Measurements from ENCODE around the gene GLYATL1B. TPM values are rescaled to one million over a fixed set of nuclear protein-coding genes. Genes with fewer than 3 reads are reported as not detected.
"Not testable (repeated sequence)": the region's sequence is repeated elsewhere in the genome, so short reads cannot be mapped to it uniquely, and the experiment has no call there.

The GLYATL1B gene
- total and polyA plus RNA-seq, 5 donors from 2014 or later = not detected

- H3K9me3 Mint-ChIP-seq; H3K4me1 ChIP-seq (ENCODE audit: control insufficient read depth, insufficient read depth, low read length, poor library complexity, severe bottlenecking); H3K27ac Mint-ChIP-seq; H3K36me3 ChIP-seq (ENCODE audit: control insufficient read depth, insufficient read depth, low read length); H3K9me3 ChIP-seq (ENCODE audit: control insufficient read depth in 2 of 2, low read length in 2 of 2); H3K27me3 ChIP-seq (ENCODE audit: control insufficient read depth, insufficient read depth, low read length); H3K36me3 Mint-ChIP-seq; H3K27ac ChIP-seq (ENCODE audit: insufficient read depth, low read length, poor library complexity, severe bottlenecking): not testable (repeated sequence)
- peaks cover 55% of the 10 kb centered on the region for H3K27me3 Mint-ChIP-seq
- peak overlapping the region; percentile 64 for H3K4me3 ChIP-seq (ENCODE audit: low read depth, low read length)
- peaks cover 0 to 11% (median 4%) of the 10 kb centered on the region in 4 donors for H3K4me1 Mint-ChIP-seq
- DNase-seq = peak; percentile 46 to 76 (median 56)
- peak overlapping the region in 3 of 4 donors; percentile 55 to 82 (median 69) for H3K4me3 Mint-ChIP-seq
- peak; percentile 77 to 78 for ATAC-seq (ENCODE audit: low read depth in 2 of 2)
Measured at GRCh38 chr11:59058120-59059033, 27.7 kb upstream of the GLYATL1B start.

- not testable (repeated sequence) for ATAC-seq (ENCODE audit: low read depth in 2 of 2); H3K27ac ChIP-seq (ENCODE audit: insufficient read depth, low read length, poor library complexity, severe bottlenecking); H3K36me3 Mint-ChIP-seq; H3K4me1 ChIP-seq (ENCODE audit: control insufficient read depth, insufficient read depth, low read length, poor library complexity, severe bottlenecking); H3K9me3 ChIP-seq (ENCODE audit: control insufficient read depth in 2 of 2, low read length in 2 of 2); H3K36me3 ChIP-seq (ENCODE audit: control insufficient read depth, insufficient read depth, low read length); H3K9me3 Mint-ChIP-seq; H3K4me3 ChIP-seq (ENCODE audit: low read depth, low read length); DNase-seq; H3K27me3 ChIP-seq (ENCODE audit: control insufficient read depth, insufficient read depth, low read length); H3K4me3 Mint-ChIP-seq
- Mint-ChIP-seq H3K27ac (peak overlapping the region in 1 of 3 donors; percentile 93), H3K27me3 (peaks cover 49% of the 10 kb centered on the region), H3K4me1 (peaks cover 0 to 11% (median 4%) of the 10 kb centered on the region in 4 donors)
Measured at GRCh38 chr11:59060096-59060495, 26.0 kb upstream of the GLYATL1B start.

GRCh38 chr11:59062602-59063529 is 23.2 kb upstream of the GLYATL1B start:
- Histone ChIP-seq H3K27me3 (ENCODE audit: control insufficient read depth, insufficient read depth, low read length) (no peaks in the 10 kb centered on the region), H3K4me1 (ENCODE audit: control insufficient read depth, insufficient read depth, low read length, poor library complexity, severe bottlenecking) (peaks cover 9% of the 10 kb centered on the region), H3K4me3 (ENCODE audit: low read depth, low read length) (no peak overlapping the region), H3K36me3 (ENCODE audit: control insufficient read depth, insufficient read depth, low read length) (no peaks in the 10 kb centered on the region), H3K27ac (ENCODE audit: insufficient read depth, low read length, poor library complexity, severe bottlenecking) (no peak overlapping the region), H3K9me3 (ENCODE audit: control insufficient read depth in 2 of 2, low read length in 2 of 2) (no peaks in the 10 kb centered on the region)
- peaks cover 0 to 9% (median 4%) of the 10 kb centered on the region in 4 donors for H3K4me1 Mint-ChIP-seq
- H3K36me3 Mint-ChIP-seq = no peaks in the 10 kb centered on the region
- H3K27ac Mint-ChIP-seq = no peak overlapping the region
- H3K9me3 Mint-ChIP-seq = no peaks in the 10 kb centered on the region
- H3K4me3 Mint-ChIP-seq = no peak overlapping the region
- peaks cover 28% of the 10 kb centered on the region for H3K27me3 Mint-ChIP-seq
- ATAC-seq (ENCODE audit: low read depth in 2 of 2) = no peak
- DNase-seq = no peak

GRCh38 chr11:59063996-59064727 is 21.9 kb upstream of the GLYATL1B start:
- H3K27me3 ChIP-seq (ENCODE audit: control insufficient read depth, insufficient read depth, low read length); H3K4me1 Mint-ChIP-seq; H3K36me3 Mint-ChIP-seq; DNase-seq; ATAC-seq (ENCODE audit: low read depth in 2 of 2); H3K9me3 ChIP-seq (ENCODE audit: control insufficient read depth in 2 of 2, low read length in 2 of 2); H3K9me3 Mint-ChIP-seq; H3K4me3 Mint-ChIP-seq; H3K36me3 ChIP-seq (ENCODE audit: control insufficient read depth, insufficient read depth, low read length); H3K27ac Mint-ChIP-seq; H3K27ac ChIP-seq (ENCODE audit: insufficient read depth, low read length, poor library complexity, severe bottlenecking); H3K4me1 ChIP-seq (ENCODE audit: control insufficient read depth, insufficient read depth, low read length, poor library complexity, severe bottlenecking); H3K4me3 ChIP-seq (ENCODE audit: low read depth, low read length): not testable (repeated sequence)
- peaks cover 26% of the 10 kb centered on the region for H3K27me3 Mint-ChIP-seq

- ATAC-seq (ENCODE audit: low read depth in 2 of 2) (no peak), DNase-seq (no peak)
- Mint-ChIP-seq H3K4me1 (no peaks in the 10 kb centered on the region), H3K36me3 (no peaks in the 10 kb centered on the region), H3K27ac (no peak overlapping the region), H3K4me3 (no peak overlapping the region), H3K9me3 (peaks cover 0 to 2% (median 0%) of the 10 kb centered on the region in 7 donors), H3K27me3 (peaks cover 11% of the 10 kb centered on the region)
- no peak overlapping the region for H3K4me3 ChIP-seq (ENCODE audit: low read depth, low read length)
- H3K9me3 ChIP-seq (ENCODE audit: control insufficient read depth in 2 of 2, low read length in 2 of 2) = peaks cover 0 to 4% of the 10 kb centered on the region in 2 experiments
- H3K27me3 ChIP-seq (ENCODE audit: control insufficient read depth, insufficient read depth, low read length) = peaks cover 10% of the 10 kb centered on the region
- H3K27ac ChIP-seq (ENCODE audit: insufficient read depth, low read length, poor library complexity, severe bottlenecking) = no peak overlapping the region
- H3K36me3 ChIP-seq (ENCODE audit: control insufficient read depth, insufficient read depth, low read length) = no peaks in the 10 kb centered on the region
- no peaks in the 10 kb centered on the region for H3K4me1 ChIP-seq (ENCODE audit: control insufficient read depth, insufficient read depth, low read length, poor library complexity, severe bottlenecking)
Measured at GRCh38 chr11:59069087-59069486, 17.0 kb upstream of the GLYATL1B start.

- no peak overlapping the region for H3K4me3 ChIP-seq (ENCODE audit: low read depth, low read length)
- ATAC-seq (ENCODE audit: low read depth in 2 of 2) (no peak), DNase-seq (no peak)
- Mint-ChIP-seq H3K4me1 (no peaks in the 10 kb centered on the region), H3K27ac (no peak overlapping the region), H3K27me3 (peaks cover 32% of the 10 kb centered on the region), H3K36me3 (no peaks in the 10 kb centered on the region), H3K4me3 (no peak overlapping the region), H3K9me3 (peaks cover 0 to 5% (median 0%) of the 10 kb centered on the region in 7 donors)
- peaks cover 0 to 4% of the 10 kb centered on the region in 2 experiments for H3K9me3 ChIP-seq (ENCODE audit: control insufficient read depth in 2 of 2, low read length in 2 of 2)
- H3K36me3 ChIP-seq (ENCODE audit: control insufficient read depth, insufficient read depth, low read length) = no peaks in the 10 kb centered on the region
- H3K4me1 ChIP-seq (ENCODE audit: control insufficient read depth, insufficient read depth, low read length, poor library complexity, severe bottlenecking) = no peaks in the 10 kb centered on the region
- peaks cover 19% of the 10 kb centered on the region for H3K27me3 ChIP-seq (ENCODE audit: control insufficient read depth, insufficient read depth, low read length)
- no peak overlapping the region for H3K27ac ChIP-seq (ENCODE audit: insufficient read depth, low read length, poor library complexity, severe bottlenecking)
Measured at GRCh38 chr11:59076876-59077571, 9.1 kb upstream of the GLYATL1B start.

GRCh38 chr11:59078435-59078834 is 7.7 kb upstream of the GLYATL1B start:
- H3K4me3 ChIP-seq (ENCODE audit: low read depth, low read length) = no peak overlapping the region
- H3K27ac ChIP-seq (ENCODE audit: insufficient read depth, low read length, poor library complexity, severe bottlenecking) = no peak overlapping the region
- H3K27ac Mint-ChIP-seq = no peak overlapping the region
- H3K36me3 ChIP-seq (ENCODE audit: control insufficient read depth, insufficient read depth, low read length) = no peaks in the 10 kb centered on the region
- H3K4me3 Mint-ChIP-seq = no peak overlapping the region
- no peaks in the 10 kb centered on the region for H3K4me1 ChIP-seq (ENCODE audit: control insufficient read depth, insufficient read depth, low read length, poor library complexity, severe bottlenecking)
- H3K27me3 Mint-ChIP-seq = peaks cover 29% of the 10 kb centered on the region
- no peaks in the 10 kb centered on the region for H3K36me3 Mint-ChIP-seq
- ATAC-seq (ENCODE audit: low read depth in 2 of 2) (no peak), DNase-seq (no peak)
- peaks cover 19% of the 10 kb centered on the region for H3K27me3 ChIP-seq (ENCODE audit: control insufficient read depth, insufficient read depth, low read length)
- H3K9me3 Mint-ChIP-seq = peaks cover 0 to 4% (median 3%) of the 10 kb centered on the region in 7 donors
- H3K4me1 Mint-ChIP-seq = no peaks in the 10 kb centered on the region
- peaks cover 0 to 3% of the 10 kb centered on the region in 2 experiments for H3K9me3 ChIP-seq (ENCODE audit: control insufficient read depth in 2 of 2, low read length in 2 of 2)
